ENCODE results near the gene CST9. TPM values are rescaled to one million over a fixed set of nuclear protein-coding genes. Genes with fewer than 3 reads are reported as not detected.

The CST9 gene
- total RNA-seq, 1 experiment from 2014 or later, result not detected

- peaks cover 13 to 22% of the 10 kb centered on the region in 2 experiments for H3K4me1 Mint-ChIP-seq
- Histone ChIP-seq H2BK15ac (ENCODE audit: low read depth, low read length) (no peak overlapping the region), H3K23ac (ENCODE audit: insufficient read length, low read depth, low read length) (no peak overlapping the region), H3K79me1 (ENCODE audit: insufficient read depth, low read depth, low read length, poor library complexity, severe bottlenecking) (no peaks in the 10 kb centered on the region), H3K4me1 (ENCODE audit: insufficient read depth, low read length) (peaks cover 2% of the 10 kb centered on the region; the same call in 1 of the 2 replicates), H3K4ac (ENCODE audit: low read depth, low read length) (no peak overlapping the region), H4K8ac (replicated peaks; ENCODE audit: insufficient read length, low read depth, low read length) (no peak overlapping the region), H4K91ac (ENCODE audit: insufficient read length, low read depth, low read length) (no peak overlapping the region), H3K14ac (ENCODE audit: insufficient read depth, low read length) (no peak overlapping the region), H4K5ac (ENCODE audit: insufficient read length, low read depth, low read length) (no peak overlapping the region), H3K79me2 (ENCODE audit: insufficient read depth, low read length) (no peaks in the 10 kb centered on the region), H4K20me1 (ENCODE audit: control insufficient read depth, insufficient read depth, insufficient read length) (no peaks in the 10 kb centered on the region), H3K27me3 (ENCODE audit: insufficient read depth, low read length) (no peaks in the 10 kb centered on the region), H2AK5ac (ENCODE audit: insufficient read length, low read length) (no peak overlapping the region), H2BK5ac (ENCODE audit: insufficient read length, low read length) (no peak overlapping the region), H3K9me3 (ENCODE audit: control insufficient read depth, low read depth, low read length) (no peaks in the 10 kb centered on the region), H3K23me2 (ENCODE audit: insufficient read length, low read depth, low read length, poor library complexity, severe bottlenecking) (peaks cover 6% of the 10 kb centered on the region), H2AFZ (ENCODE audit: low read length) (no peak overlapping the region), H3K4me2 (ENCODE audit: insufficient read depth, insufficient read length, low read length) (no peak overlapping the region), H3T11ph (ENCODE audit: low read length) (no peak overlapping the region), H3K27ac (ENCODE audit: insufficient read length, low read depth, low read length) (no peak overlapping the region), H3K18ac (ENCODE audit: insufficient read length, low read depth, low read length) (no peak overlapping the region), H3K9ac (ENCODE audit: extremely low read depth, insufficient read length, low read length) (no peak overlapping the region), H2BK12ac (ENCODE audit: insufficient read length, low read depth, low read length) (no peak overlapping the region), H2BK120ac (ENCODE audit: low read depth, low read length, poor library complexity, severe bottlenecking) (no peak overlapping the region), H3K56ac (ENCODE audit: insufficient read length, low read depth, low read length) (no peak overlapping the region), H2BK20ac (ENCODE audit: low read depth, low read length, poor library complexity, severe bottlenecking) (no peak overlapping the region)
- peaks cover 13% of the 10 kb centered on the region for H3K27me3 Mint-ChIP-seq (ENCODE audit: low read depth)
- no peak overlapping the region for H3K4me3 Mint-ChIP-seq
- DNase-seq, result no peak
- H3K36me3 Mint-ChIP-seq (ENCODE audit: insufficient read depth in 1 of 3, low read depth in 3 of 3), result peaks cover 0 to 12% (median 2%) of the 10 kb centered on the region in 3 experiments; a peak in 5 of 7 replicates
- H3K27ac Mint-ChIP-seq, result 0 out of 7 replicates have a peak overlapping the region, but pooled peaks of 1 of the 3 experiments have one; percentile 2
- WGBS (ENCODE audit: extremely low coverage, insufficient read length, low lambda C conversion rate), result no CpG with 5 or more reads among the region's 12 CpGs
- no peak for TF ChIP-seq CTCF (conservative IDR thresholded peaks at IDR 0.05)
- no peaks in the 10 kb centered on the region; a peak in 1 of 5 replicates for H3K9me3 Mint-ChIP-seq
These were observed 29.5 kb upstream of the CST9 start for GRCh38 chr20:23634985-23635767.
